Natural killer cell (primary cell): ENCODE data around the gene MAST3. TPM values are rescaled to one million over a fixed set of nuclear protein-coding genes. Genes with fewer than 3 reads are reported as not detected.
A peak's percentile ranks its signal among the peaks of the same experiment; 100 is the strongest.

ENCODE experiments used
- ATAC-seq, 3 donors: fragments of 150-1000 bp in 2 of 3; fragments of 200-7000 bp in 1 of 3; cut with Tn5 transposase; 1 replicate in 1 of 3; 2 replicates in 2 of 3; pipeline ENCODE4 v1.10.0; 2021; ENCODE audit warnings: mild to moderate bottlenecking in 2 of 3, moderate library complexity in 2 of 3
- DNase-seq, 2 donors: peaks; one replicate each; pipeline versions ENCODE4 v3.0.0 to v3.0.0-alpha.2; 2013 to 2021; ENCODE audit warnings: mixed read lengths in 1 of 2
- H3K27ac ChIP-seq: one replicate; pipeline ENCODE4 v1.5.1; 2013; ENCODE audit warnings: mild to moderate bottlenecking, low read length
- H3K27me3 ChIP-seq: one replicate; pipeline ENCODE4 v1.6.1; 2013; ENCODE audit warnings: low read length; ENCODE audit not compliant: control insufficient read depth, insufficient read depth
- H3K36me3 ChIP-seq: one replicate; pipeline ENCODE4 v1.6.1; 2013; ENCODE audit warnings: low read length; ENCODE audit not compliant: control insufficient read depth, insufficient read depth
- H3K4me1 ChIP-seq: one replicate; pipeline ENCODE4 v1.6.1; 2013; ENCODE audit warnings: low read length; ENCODE audit not compliant: control insufficient read depth, insufficient read depth
- H3K4me3 ChIP-seq: one replicate; pipeline ENCODE4 v1.5.1; 2013; ENCODE audit warnings: low read length
- H3K9me3 ChIP-seq: one replicate; pipeline ENCODE4 v1.6.1; 2013; ENCODE audit warnings: low read length; ENCODE audit not compliant: control insufficient read depth, insufficient read depth
- H3K27ac Mint-ChIP-seq, 2 donors: one replicate each; pipeline ENCODE4 v1.8.0; 2022; ENCODE audit warnings: mild to moderate bottlenecking in 2 of 2, mixed read lengths in 2 of 2, moderate library complexity in 1 of 2
- H3K27me3 Mint-ChIP-seq, 2 donors: one replicate each; pipeline ENCODE4 v1.8.0; 2022; ENCODE audit warnings: low read depth in 2 of 2, mixed read lengths in 2 of 2
- H3K36me3 Mint-ChIP-seq: one replicate; pipeline ENCODE4 v1.8.0; 2022; ENCODE audit warnings: mixed read lengths
- H3K4me1 Mint-ChIP-seq, 2 donors: one replicate each; pipeline ENCODE4 v1.8.0; 2022; ENCODE audit warnings: mixed read lengths in 2 of 2
- H3K4me3 Mint-ChIP-seq: one replicate; pipeline ENCODE4 v1.8.0; 2022; ENCODE audit warnings: mild to moderate bottlenecking, moderate library complexity, mixed read lengths
- H3K9me3 Mint-ChIP-seq, 2 donors: one replicate each; pipeline ENCODE4 v1.8.0; 2022; ENCODE audit warnings: mixed read lengths in 2 of 2
- WGBS: methylation state at CpG from one replicate; pipeline ENCODE4 v1.1.7; 2013; ENCODE audit warnings: missing lambda C conversion rate; ENCODE audit not compliant: insufficient coverage; 5-methylcytosine and 5-hydroxymethylcytosine counted together
- intact Hi-C: fragments of 100-400 bp; cut with micrococcal nuclease; formaldehyde crosslinking; loops from one replicate; pipeline ENCODE4 v1.14.2; 2022
- total RNA-seq, 4 donors: library from RNA; stranded (reverse); fragments of 120-200 nt in 1 of 4; gene quantifications; one replicate each; pipeline versions ENCODE4 v1.2.3 to v1.2.4, GENCODE V29; 2013 to 2022
- TF ChIP-seq, protein P1 (sequence below): fragments of 200-600 bp; IDR thresholded peaks from one replicate; pipeline ENCODE4 v1.8.0; 2022; ENCODE audit warnings: antibody characterized with exemption

MAST3 gene
- total RNA-seq, 3 donors from 2014 or later (not counting 1 experiment from before 2014, with no cell fraction given): 84.5 to 101 (median 101) TPM

GRCh38 chr19:18096258-18096657, 1.3 kb upstream of the MAST3 start:
- no peaks in the 10 kb centered on the region for H3K9me3 Mint-ChIP-seq
- H3K4me3 ChIP-seq: no peak overlapping the region
- H3K36me3 Mint-ChIP-seq: no peaks in the 10 kb centered on the region
- no peaks in the 10 kb centered on the region for H3K27me3 Mint-ChIP-seq
- H3K27ac Mint-ChIP-seq: no peak overlapping the region
- H3K9me3 ChIP-seq: no peaks in the 10 kb centered on the region
- intact Hi-C loops: no loop called here
- 100% methylated on average over 2 of the region's 2 CpGs for WGBS
- TF ChIP-seq, protein P1, sequence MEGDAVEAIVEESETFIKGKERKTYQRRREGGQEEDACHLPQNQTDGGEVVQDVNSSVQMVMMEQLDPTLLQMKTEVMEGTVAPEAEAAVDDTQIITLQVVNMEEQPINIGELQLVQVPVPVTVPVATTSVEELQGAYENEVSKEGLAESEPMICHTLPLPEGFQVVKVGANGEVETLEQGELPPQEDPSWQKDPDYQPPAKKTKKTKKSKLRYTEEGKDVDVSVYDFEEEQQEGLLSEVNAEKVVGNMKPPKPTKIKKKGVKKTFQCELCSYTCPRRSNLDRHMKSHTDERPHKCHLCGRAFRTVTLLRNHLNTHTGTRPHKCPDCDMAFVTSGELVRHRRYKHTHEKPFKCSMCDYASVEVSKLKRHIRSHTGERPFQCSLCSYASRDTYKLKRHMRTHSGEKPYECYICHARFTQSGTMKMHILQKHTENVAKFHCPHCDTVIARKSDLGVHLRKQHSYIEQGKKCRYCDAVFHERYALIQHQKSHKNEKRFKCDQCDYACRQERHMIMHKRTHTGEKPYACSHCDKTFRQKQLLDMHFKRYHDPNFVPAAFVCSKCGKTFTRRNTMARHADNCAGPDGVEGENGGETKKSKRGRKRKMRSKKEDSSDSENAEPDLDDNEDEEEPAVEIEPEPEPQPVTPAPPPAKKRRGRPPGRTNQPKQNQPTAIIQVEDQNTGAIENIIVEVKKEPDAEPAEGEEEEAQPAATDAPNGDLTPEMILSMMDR: no peak
- H3K4me1 Mint-ChIP-seq: peaks cover 20 to 26% of the 10 kb centered on the region in 2 donors
- ATAC-seq: no peak
- DNase-seq: no peak
- H3K27ac ChIP-seq: no peak overlapping the region
- H3K36me3 ChIP-seq: no peaks in the 10 kb centered on the region
- peaks cover 40% of the 10 kb centered on the region for H3K4me1 ChIP-seq
- no peaks in the 10 kb centered on the region for H3K27me3 ChIP-seq
- peak overlapping the region; percentile 35 for H3K4me3 Mint-ChIP-seq

- intact Hi-C loops: no loop called here
Observed at GRCh38 chr19:18097993-18098890, 664 bp downstream of the MAST3 start.

GRCh38 chr19:18098891-18099622, 1.5 kb downstream of the MAST3 start:
- DNase-seq (peak; percentile 42 to 70), ATAC-seq (peak in 2 of 3 donors; percentile 18 to 28)
- Histone ChIP-seq H3K27me3 (no peaks in the 10 kb centered on the region), H3K9me3 (no peaks in the 10 kb centered on the region), H3K27ac (peak overlapping the region; percentile 65), H3K36me3 (no peaks in the 10 kb centered on the region), H3K4me1 (peaks cover 36% of the 10 kb centered on the region), H3K4me3 (peak overlapping the region; percentile 37)
- Mint-ChIP-seq H3K9me3 (no peaks in the 10 kb centered on the region), H3K4me1 (peaks cover 18 to 28% of the 10 kb centered on the region in 2 donors), H3K27ac (peak overlapping the region; percentile 36 to 87), H3K27me3 (no peaks in the 10 kb centered on the region), H3K4me3 (peak overlapping the region; percentile 85), H3K36me3 (no peaks in the 10 kb centered on the region)
- TF ChIP-seq, protein P1: no peak
- 2% methylated on average over 34 of the region's 34 CpGs for WGBS
- intact Hi-C loops: no loop called here

More at GRCh38 chr19:18097993-18098890, 664 bp downstream of the MAST3 start:
- TF ChIP-seq, protein P1: no peak
- Mint-ChIP-seq H3K36me3 (no peaks in the 10 kb centered on the region), H3K4me3 (peak overlapping the region; percentile 85), H3K4me1 (peaks cover 18 to 24% of the 10 kb centered on the region in 2 donors), H3K27me3 (no peaks in the 10 kb centered on the region), H3K9me3 (no peaks in the 10 kb centered on the region), H3K27ac (peak overlapping the region; percentile 16 to 87)
- Histone ChIP-seq H3K27me3 (no peaks in the 10 kb centered on the region), H3K36me3 (no peaks in the 10 kb centered on the region), H3K4me1 (peaks cover 31% of the 10 kb centered on the region), H3K9me3 (no peaks in the 10 kb centered on the region), H3K27ac (peak overlapping the region; percentile 65), H3K4me3 (peak overlapping the region; percentile 37)
- WGBS: 28% methylated on average over 21 of the region's 22 CpGs
- DNase-seq (no peak), ATAC-seq (no peak)
